GM18519 (cell line): ENCODE measurements around the gene PCBP4.

ENCODE experiments used
- ATAC-seq: cut with Tn5 transposase; IDR thresholded peaks from one replicate; pipeline ENCODE4 v1.9.1; 2021; ENCODE audit warnings: mild to moderate bottlenecking, moderate library complexity; ENCODE audit not compliant: unreplicated experiment, low FRiP score

PCBP4 gene

GRCh38 chr3:51958603-51959521 is 8.4 kb downstream of the PCBP4 start:
- no peak for ATAC-seq

GRCh38 chr3:51957520-51958205 is 9.6 kb downstream of the PCBP4 start:
- ATAC-seq: no peak

DNA sequence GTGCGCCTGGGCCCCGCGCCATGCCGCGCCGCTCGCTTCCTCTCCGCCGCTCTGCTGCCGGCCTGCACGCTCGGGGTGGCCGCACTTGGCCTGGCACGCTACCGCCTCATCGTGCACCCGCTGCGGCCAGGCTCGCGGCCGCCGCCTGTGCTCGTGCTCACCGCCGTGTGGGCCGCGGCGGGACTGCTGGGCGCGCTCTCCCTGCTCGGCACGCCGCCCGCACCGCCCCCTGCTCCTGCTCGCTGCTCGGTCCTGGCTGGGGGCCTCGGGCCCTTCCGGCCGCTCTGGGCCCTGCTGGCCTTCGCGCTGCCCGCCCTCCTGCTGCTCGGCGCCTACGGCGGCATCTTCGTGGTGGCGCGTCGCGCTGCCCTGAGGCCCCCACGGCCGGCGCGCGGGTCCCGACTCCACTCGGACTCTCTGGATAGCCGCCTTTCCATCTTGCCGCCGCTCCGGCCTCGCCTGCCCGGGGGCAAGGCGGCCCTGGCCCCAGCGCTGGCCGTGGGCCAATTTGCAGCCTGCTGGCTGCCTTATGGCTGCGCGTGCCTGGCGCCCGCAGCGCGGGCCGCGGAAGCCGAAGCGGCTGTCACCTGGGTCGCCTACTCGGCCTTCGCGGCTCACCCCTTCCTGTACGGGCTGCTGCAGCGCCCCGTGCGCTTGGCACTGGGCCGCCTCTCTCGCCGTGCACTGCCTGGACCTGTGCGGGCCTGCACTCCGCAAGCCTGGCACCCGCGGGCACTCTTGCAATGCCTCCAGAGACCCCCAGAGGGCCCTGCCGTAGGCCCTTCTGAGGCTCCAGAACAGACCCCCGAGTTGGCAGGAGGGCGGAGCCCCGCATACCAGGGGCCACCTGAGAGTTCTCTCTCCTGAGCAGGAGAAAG is 11.1 kb downstream of the PCBP4 start:
- ATAC-seq: no peak

DNA sequence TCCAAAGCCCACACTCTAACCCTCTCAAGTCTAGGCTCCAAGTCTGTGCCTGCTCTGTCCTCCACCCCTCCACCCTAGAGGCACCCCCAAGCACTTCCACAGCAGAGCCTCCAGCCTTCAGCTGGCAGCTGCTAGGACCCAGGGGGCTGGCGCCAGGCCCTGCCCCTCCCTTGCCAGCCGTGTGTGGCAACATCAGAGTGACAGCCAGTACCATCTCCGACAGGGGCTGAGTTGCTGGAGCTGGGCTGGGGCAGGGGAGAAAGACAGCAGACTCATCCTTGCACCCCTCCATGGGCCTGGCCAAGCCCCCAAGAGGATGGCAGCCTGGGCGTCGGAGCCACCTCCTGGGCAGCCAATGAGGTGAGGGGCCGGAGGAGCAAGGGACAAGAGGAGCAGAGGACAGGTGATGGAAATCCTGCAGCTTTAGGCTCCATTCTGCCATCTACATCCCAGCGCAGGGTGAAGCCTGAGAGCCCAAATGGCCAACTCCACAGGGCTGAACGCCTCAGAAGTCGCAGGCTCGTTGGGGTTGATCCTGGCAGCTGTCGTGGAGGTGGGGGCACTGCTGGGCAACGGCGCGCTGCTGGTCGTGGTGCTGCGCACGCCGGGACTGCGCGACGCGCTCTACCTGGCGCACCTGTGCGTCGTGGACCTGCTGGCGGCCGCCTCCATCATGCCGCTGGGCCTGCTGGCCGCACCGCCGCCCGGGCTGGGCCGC is 11.9 kb downstream of the PCBP4 start, which contains the start of gene GPR62:
GPR62 (plus strand) TSS at position 207 of the 718 bp plus-strand sequence; CDS start at position 479, 272 bp downstream.
- no peak for ATAC-seq

DNA sequence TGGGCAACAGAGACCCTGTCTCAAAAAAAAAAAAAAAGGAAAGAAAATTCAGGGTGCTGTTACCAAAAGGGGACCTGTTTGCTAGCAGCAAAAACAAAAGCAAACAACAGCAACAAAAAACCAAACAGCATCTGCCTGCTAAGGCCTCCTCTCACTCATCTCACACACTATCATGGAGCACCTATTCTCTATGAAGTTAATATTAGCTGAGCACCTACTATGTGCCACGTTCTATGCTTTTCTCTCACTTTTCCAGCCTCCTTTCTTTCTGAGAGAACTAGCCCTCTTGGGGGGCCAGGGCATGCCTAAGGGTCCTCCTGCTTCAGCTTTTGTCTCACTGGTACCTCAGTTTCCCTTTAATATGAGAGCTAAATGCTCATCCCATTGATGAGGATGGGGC is 12.5 kb downstream of the PCBP4 start:
- no peak for ATAC-seq

DNA sequence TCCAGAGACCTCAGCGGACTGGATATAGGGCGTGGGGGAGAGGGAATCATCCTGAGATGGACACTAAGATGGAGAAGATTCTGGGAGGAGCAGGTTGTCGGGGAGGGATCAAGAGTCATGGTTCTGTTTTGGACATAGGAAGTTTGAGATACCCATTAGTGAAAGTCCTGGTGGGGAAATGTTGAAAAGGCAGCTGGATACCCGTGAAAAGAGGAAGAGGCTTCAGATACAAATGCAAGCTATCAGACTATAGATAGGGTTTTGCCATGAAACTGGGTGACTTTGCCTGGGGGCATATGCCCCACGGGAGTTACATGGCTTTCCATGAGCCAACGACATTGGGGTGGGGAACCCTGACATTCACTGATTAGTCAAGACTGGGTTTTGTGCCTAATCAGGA is 13.1 kb downstream of the PCBP4 start:
- no peak for ATAC-seq

DNA sequence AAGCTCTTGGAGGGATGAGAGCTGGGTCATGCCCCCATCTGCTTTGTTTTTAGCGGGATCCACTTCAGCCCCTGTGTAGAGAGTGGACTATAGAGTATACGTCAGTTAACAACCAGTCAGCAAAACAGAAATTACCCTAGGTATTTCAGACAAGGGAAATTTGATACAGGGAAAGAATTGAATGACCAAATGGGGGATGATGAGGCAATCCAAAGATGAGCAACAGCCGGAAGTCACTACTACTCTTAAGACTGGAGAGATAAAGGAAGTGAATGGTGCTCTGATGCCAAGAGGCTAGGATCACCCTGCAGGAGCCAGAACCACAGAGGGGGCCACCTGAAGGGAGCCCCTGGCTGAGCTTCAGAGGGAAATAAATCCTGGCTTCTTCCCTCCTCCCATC is 13.8 kb downstream of the PCBP4 start:
- no peak for ATAC-seq

- ATAC-seq: no peak
Observed at GRCh38 chr3:51950899-51951298, 16.4 kb downstream of the PCBP4 start.

- no peak for ATAC-seq
Observed at GRCh38 chr3:51949121-51949520, 18.1 kb downstream of the PCBP4 start.

DNA sequence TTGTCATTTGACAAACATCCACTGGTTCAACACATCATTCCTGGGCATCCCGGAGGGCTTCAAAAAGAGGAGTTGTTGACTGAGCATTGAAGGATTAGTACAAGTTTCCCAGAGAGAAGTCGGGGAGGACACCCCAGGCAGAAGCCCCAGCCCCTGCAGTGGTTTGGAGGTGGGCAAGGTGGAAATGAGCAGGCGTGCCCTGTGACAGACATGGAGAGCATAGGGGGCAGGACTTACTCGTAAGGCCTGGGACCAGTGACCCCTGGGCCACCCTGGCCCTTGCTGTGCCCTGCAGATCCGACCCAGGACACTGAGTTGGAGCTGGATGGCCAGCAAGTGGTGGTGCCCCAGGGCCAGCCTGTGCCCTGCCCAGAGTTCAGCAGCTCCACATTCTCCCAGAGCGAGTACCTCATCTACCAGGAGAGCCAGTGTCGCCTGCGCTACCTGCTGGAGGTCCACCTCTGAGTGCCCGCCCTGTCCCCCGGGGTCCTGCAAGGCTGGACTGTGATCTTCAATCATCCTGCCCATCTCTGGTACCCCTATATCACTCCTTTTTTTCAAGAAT is 19.2 kb downstream of the PCBP4 start:
- ATAC-seq: no peak

GRCh38 chr3:51947215-51947900 is 19.9 kb downstream of the PCBP4 start:
- no peak for ATAC-seq

GRCh38 chr3:51946796-51947195 is 20.5 kb downstream of the PCBP4 start:
- ATAC-seq: no peak

DNA sequence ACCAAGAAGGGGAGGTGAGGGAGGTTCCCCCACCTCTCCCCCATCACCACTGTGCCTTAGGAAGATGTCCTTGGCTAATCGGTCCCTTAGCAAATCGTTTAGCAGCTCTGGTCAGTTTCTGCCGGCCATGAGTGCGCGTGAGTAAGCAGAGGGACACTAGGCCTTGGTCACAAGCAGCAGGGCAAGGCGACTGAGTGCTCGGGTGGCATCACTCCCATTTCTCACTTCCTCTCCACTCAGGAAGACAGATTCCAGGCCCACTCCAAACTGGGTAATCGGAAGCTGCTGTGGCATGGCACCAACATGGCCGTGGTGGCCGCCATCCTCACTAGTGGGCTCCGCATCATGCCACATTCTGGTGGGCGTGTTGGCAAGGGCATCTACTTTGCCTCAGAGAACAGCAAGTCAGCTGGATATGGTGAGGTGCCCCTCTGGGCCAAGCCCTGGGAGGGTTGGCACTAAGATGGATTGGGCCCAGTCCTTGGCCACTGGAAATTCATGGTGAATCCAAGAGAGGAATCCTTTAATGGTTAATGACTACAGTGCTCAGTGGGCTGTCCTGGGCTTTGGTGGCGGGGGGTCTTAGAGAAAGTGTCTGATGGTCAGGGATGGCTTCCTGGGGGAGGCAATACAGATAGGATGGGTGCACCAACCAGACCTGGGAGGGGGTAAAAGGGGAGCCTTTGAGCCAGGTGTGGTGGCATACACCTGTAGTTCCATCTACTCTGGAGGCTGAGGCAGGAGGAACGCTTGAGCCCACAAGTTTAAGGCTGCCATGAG is 21.1 kb downstream of the PCBP4 start:
- no peak for ATAC-seq

DNA sequence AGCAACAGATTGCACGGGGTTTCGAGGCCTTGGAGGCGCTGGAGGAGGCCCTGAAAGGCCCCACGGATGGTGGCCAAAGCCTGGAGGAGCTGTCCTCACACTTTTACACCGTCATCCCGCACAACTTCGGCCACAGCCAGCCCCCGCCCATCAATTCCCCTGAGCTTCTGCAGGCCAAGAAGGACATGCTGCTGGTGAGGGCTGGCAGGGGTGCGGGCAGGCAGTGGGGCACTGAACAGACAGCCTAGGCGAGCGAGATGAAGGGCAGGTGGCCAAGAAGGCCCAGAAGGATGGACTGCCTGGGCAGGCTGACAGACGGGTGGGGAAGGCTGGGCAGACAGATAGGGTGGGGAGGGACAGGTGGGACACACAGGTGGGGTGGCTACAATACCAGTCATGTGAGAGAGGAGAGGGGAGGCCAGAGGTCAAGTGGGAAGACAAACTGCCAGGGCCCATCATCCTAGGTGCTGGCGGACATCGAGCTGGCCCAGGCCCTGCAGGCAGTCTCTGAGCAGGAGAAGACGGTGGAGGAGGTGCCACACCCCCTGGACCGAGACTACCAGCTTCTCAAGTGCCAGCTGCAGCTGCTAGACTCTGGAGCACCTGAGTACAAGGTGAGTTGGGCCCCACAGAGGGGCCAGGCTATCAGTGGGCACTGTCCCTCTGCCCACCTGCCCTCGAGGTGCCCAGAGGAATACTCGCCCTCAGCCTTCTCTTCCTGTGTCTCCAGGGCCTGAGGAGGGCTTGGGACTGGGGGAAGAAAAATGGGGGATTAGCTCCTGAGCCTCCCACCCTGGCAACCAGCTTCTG is 22.0 kb downstream of the PCBP4 start:
- ATAC-seq: no peak

DNA sequence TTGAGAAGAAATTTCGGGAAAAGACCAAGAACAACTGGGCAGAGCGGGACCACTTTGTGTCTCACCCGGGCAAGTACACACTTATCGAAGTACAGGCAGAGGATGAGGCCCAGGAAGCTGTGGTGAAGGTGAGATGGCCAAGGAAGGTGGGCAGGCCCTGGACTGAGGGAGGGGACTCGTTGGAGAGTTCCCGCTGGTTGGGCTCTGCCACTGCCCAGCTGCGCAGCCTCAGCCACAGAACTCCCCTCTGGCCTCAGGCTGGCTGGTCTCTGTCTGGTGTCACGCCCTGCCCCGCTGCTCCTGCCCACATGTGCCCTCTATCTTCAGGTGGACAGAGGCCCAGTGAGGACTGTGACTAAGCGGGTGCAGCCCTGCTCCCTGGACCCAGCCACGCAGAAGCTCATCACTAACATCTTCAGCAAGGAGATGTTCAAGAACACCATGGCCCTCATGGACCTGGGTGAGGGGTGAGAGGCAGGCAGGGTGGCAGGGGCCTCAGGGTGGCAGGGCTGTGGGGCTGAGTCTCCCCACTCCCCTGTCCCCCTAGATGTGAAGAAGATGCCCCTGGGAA is 22.7 kb downstream of the PCBP4 start:
- no peak for ATAC-seq

GRCh38 chr3:51943451-51944391 is 23.5 kb downstream of the PCBP4 start:
- no peak for ATAC-seq
